Posterior vena cava (tissue), 2 donors: Measurements from ENCODE around the gene AARS1. TPM values are rescaled to one million over a fixed set of nuclear protein-coding genes. Genes with fewer than 3 reads are reported as not detected.
A peak's percentile ranks its signal among the peaks of the same experiment; 100 is the strongest.
"Not testable (repeated sequence)": the region's sequence is repeated elsewhere in the genome, so short reads cannot be mapped to it uniquely, and the experiment has no call there.

Experiments used
- DNase-seq: peaks from one replicate; pipeline ENCODE4 v3.0.0-alpha.2; 2020; ENCODE audit warnings: low spot score
- intact Hi-C, 2 donors: fragments of 100-400 bp; cut with DNase I; formaldehyde crosslinking; loops; one replicate each; pipeline versions ENCODE4 v1.14.1 to v1.14.2; 2022 to 2023
- total RNA-seq, 2 donors: library from RNA; stranded (reverse); fragmentation: NEBNext Ultra II Directional; extraction: Animal tissue kit (Norgen Biotek cat#: 25700); gene quantifications; one replicate each; pipeline ENCODE4 v1.2.1, GENCODE V29; 2021
- donor health status: DM: yes; HTN: yes; CAD: no.
- donor health status: DM: yes; HTN: yes; CAD: no.

Gene AARS1
- total RNA-seq, 2 donors from 2014 or later = 77.2 to 86.3 TPM

DNA sequence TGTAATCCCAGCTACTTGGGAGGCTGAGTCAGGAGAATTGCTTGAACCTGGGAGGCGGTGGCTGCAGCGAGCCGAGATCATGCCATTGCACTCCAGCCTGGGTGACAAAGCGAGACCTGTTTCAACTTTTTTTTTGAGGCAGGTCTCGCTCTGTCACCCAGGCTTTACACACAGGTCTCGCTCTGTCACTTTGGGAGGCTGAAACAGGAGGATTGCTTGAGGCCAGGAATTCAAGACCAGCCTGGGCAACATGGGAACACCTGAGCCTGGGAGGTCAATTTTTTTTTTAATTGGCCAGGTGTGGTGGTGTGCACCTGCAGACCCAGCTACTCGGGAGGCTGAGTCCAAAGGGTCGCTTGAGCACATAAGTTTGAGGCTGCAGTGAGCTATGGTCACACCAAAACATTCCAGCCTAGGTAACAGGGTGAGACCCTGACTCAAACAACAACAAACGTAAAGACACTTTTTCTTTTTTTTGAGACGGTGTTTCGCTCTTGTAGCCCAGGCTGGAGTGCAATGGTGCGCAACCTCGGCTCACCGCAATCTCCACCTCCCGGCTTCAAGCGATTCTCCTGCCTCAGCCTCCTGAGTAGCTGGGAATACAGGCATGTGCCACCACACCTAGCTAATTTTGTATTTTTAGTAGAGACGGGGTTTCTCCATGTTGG lies 1.9 kb downstream of the AARS1 start:
- DNase-seq = not testable (repeated sequence)

DNA sequence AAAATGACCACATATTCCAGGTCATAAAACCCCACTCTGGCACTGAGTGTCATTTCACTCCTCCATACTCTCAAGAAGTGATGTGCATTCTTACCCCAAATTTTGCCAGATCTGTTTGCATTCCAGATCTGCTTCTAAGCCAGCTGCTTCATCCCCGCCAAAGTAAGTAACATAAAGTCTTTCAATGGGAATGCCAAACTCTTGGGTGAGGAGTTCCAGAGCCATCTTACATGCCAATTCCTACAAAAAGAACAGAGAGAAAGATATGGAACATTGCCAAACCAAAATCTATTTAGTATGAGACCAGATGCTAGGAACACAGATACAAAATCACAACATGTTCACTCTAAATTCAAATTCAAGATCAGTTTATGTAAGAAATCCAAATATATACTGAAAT lies 12.9 kb downstream of the AARS1 start:
- intact Hi-C loops = no loop called here
- DNase-seq = no peak

More for the DNA sequence above, 1.9 kb downstream of the AARS1 start:
- intact Hi-C loops = not testable (repeated sequence)

DNA sequence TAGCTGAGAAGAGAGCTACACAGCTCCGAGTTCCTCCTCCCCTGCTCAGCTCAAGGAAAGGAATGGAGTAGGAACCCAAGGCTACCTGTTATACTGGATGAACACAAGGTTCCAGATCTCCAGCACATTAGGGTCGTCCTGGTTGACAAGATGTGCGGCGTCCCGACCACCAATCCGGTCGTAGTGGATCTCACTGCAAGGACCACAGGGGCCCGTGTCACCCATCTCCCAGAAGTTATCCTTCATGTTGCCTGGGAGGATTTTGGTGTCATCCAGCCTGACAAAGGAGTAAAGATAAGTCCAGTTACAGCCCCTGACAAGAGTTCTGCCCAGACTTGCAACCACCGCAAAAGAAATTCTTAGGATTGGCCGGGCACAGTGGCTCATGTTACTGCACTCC lies 17.6 kb downstream of the AARS1 start:
- DNase-seq = no peak
- intact Hi-C loops = no loop called here

DNA sequence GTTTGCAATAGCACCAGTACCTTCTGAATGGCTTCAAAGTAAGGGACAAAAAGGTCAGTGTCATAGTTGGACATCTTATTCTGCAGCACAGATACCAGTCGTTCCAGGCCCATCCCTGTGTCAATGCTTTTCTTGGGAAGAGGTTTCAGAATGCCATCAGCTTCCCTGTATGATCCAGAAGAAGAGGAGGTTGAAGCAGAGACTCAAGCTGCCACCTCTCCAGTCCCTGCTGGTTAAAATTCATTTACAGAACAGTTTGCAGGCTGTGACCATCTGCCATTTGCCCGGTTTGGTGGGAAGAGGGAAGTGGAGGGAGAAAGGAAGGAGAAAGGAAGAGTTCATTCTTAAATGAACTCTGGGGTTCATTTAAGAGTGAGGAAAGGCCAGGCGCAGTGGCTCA lies 19.1 kb downstream of the AARS1 start:
- intact Hi-C loops = no loop called here
- DNase-seq = no peak

DNA sequence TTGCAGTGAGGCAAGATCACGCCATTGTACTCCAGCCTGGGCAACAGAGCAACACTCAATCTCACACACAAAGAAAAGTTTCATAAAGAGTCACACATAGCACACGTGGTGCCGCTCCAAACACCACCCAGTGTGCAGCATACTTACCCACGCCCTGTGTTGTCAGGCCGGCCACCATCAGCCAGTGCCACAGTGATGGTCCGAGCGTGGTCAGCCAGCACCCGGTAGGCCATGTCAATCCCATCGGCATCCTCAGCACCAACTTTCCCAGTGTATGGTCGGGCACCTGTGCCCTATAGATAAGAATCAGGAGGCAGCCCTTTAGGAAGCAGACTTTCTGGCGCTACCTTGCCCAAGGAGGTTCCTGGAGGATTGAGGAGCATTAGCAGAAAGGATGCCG lies 19.8 kb downstream of the AARS1 start:
- intact Hi-C loops = no loop called here
- no peak for DNase-seq

DNA sequence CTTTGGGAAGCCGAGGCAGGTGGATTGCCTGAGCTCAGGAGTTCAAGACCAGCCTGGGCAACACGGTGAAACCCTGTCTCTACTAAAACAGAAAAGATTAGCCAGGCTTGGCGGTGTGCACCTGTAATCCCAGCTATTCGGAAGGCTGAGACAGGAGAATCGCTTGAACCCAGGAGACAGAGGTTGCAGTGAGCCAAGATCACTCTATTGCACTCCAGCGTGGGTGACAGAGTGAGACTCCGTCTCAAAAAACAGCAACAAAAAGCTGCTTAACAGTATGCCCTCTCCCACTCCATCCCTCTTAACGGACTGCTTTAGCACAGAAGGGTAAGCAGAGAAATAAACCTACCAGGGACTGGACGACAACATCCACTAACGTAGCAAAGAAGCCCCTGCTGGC lies 21.4 kb downstream of the AARS1 start:
- DNase-seq, intact Hi-C loops: not testable (repeated sequence)

DNA sequence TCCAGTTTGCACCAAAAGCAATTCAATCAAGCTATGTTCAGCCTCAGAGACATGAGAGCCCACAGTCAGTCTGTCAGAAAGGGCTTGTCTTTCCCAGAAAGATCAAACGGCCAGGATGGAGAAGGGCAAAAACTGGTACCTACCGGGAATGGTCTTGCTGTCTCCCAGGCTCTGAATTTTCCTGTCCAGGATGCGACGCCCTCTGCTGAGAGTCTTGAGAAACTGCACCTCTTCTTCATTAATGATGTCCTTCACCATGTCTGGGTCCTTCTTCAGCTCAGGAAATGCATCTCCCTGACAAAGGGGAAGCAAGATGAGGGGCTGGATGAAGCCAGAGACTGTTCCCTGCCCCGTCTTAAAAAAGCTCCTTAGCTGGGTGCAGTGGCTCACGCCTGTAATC lies 21.8 kb downstream of the AARS1 start:
- intact Hi-C loops = no loop called here
- DNase-seq = no peak

DNA sequence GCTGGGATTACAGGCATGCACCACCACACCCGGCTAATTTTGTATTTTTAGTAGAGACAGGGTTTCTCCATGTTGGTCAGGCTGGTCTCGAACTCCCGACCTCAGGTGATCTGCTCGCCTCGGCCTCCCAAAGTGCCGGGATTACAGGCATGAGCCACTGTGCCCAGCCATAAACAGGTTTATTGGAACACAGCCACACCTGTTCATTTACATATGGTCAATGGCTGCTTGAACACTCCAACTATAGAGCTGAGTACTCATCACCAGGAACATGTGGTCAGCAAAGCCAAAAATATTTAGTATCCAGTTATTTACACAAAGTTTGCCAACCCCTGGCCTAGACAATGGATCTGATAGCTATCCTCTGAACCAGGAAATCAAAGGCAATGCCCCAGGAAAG lies 29.4 kb downstream of the AARS1 start:
- DNase-seq, intact Hi-C loops: not testable (repeated sequence)

DNA sequence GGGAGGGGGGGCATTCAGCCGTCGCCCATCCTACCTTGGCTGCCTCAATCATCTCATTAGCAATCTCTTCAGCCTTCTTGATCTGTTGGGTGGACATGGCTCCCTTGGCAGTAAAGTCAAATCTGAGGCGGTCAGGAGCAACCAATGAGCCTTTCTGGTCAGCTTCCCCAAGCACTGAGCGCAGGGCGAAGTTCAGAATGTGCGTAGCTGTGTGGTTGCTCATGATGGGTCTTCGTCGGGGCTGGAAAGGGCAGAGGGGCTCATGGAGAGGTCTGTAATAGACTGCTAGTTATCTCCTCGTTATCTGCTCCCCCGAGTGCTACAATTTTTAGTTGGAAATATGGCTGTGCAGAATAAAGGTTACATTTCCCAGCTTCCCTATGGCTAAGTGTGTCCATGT lies 30.4 kb downstream of the AARS1 start:
- intact Hi-C loops = no loop called here
- no peak for DNase-seq

DNA sequence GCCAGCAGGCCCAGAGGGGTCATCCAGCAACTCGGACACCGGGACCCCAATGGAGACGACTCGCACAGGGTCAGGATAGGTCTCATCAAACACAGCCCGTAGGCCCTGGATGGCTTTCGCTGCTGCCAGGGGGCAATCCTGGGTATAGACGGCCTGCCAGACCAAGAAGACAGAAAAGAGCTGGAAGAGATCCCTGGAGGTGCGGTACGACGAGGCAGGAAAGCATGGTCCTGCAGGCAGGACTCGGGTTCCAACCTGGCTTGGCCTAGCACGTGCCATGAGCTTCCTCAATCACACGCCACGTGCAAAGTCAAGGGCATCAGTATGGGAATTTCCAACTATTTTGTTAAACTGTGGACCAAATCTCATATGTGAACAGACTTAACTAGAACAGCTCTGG lies 31.2 kb downstream of the AARS1 start:
- intact Hi-C loops = no loop called here
- DNase-seq = no peak

DNA sequence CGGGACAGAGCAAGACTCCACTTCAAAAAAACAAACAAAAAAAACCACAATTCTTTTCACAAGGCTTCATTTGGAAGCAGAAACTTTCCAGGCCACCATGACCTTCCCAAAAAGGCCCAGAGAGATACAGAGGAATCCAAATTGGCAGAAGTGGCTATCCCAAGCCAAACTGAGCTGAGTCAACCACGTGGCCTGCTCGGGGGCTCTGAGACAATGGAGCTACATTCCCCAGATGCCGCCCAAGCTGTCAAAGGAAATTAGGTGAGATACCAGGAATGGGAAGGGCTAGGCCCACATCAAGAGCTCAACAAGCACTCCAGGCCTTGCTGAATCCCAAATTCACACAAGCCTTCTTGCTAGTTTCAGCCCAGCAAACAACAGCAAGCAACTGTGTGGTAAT lies 31.9 kb downstream of the AARS1 start:
- no peak for DNase-seq
- intact Hi-C loops = no loop called here

DNA sequence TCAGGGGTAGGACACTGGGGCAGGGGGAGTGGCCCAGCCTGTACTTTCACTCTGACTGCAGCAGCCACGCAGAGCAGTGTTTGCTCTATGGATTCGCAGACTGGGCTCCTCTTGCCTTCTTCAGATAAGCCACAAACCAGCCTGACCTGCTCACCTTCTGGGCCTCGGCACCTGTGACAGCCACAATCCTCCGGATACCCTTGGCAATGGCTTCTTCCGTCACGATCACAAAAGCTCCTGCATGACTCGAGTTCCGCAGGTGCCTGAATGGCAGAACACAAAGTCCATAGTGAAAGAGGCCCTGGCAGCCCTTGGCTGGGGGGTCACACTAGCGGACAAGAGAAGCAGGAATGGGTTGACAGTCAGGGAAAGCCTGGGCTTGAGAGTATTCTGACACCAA lies 33.7 kb downstream of the AARS1 start:
- DNase-seq = no peak
- intact Hi-C loops = no loop called here

DNA sequence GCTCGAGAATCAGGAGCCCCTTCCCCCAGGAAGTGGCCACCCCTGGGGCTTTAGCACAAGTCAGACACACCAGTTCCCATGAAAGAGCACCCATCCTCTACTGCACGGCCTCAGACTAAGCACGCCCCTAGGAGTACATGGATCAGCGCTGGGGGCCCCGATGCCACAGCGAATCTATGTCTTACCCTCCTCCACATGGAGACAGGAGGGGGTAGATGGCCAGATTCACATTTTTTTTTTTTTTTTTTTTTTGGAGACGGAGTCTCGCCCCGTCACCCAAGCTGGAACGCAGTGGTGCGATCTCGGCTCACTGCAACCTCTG lies 34.4 kb downstream of the AARS1 start:
- DNase-seq = no peak
- intact Hi-C loops = no loop called here

DNA sequence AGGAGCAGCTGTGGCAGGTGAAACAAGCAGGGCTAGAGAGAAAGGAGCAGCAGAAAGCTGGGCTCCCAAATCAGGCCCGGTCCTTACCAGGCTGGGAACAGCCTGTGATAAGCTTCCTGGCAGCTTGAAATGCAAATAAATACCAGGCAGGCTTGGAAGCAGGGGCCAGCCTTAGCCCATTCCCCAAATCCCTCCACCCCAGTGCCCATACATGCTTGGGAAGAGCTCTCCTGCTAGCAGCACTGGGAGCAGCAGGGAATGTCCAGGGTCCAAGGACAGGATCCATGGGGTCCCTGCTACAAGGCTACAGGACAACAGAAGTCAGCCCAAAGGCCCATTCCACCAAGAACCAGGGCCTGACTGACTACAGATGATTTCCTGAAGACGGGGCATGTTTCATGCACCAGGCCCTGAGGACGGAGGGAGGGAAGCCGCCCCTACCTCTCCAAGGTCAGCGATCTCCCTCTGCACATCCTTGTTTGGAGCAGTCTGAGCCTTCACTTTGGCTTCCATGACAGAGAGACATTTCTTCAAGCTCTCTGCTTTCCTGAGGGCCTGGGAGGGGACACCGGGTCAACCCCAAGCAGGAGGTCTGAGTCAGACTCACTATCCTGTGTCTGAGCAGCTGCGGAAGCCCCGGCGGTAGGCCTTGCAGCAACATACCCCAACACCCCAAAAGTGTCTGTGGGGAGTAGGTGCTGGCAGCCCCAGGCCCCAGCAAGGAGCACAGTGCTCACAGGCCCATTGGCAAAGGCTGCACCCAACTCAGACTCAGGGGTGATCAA lies 34.9 kb downstream of the AARS1 start:
- no peak for DNase-seq
- intact Hi-C loops = no loop called here

DNA sequence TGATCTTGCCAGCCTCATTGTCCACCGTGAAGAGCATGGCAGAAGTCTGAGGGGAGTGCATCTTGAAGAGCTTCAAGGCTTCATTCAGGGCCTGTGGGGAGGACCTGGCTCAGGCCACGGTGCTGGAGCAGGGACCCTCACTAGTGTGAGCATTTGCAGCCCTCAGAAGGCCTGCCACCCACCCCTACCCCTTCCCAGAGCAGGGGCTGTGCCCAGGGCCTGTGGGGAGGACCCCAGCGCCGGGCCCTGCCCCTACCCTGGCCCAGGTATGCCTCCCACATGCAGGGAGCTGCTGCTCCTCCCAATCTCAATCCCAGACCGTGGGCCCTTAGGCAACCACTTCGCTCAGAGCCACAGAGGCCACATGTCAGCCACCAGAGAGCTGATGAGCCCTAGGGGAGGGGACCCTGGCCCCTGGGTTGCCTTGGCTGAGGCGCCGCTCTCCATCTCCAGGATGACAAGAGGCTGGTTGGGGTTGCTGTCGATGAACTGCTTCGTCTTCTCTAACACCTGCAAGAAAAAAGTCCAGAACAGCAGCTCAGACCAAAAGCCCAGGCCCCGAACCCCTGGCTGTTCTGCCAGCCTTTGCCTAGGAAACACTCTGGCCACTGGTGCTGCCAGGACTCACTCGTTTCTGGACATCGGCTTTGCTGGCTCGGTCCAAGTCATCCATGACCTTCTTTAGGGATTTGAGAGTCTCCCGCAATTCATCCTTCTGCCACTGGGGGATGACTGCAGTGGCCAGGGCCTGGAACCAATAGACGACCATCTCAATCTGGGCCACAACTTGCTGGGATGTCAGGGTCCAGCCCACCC lies 35.8 kb downstream of the AARS1 start:
- DNase-seq = no peak
- intact Hi-C loops = no loop called here

DNA sequence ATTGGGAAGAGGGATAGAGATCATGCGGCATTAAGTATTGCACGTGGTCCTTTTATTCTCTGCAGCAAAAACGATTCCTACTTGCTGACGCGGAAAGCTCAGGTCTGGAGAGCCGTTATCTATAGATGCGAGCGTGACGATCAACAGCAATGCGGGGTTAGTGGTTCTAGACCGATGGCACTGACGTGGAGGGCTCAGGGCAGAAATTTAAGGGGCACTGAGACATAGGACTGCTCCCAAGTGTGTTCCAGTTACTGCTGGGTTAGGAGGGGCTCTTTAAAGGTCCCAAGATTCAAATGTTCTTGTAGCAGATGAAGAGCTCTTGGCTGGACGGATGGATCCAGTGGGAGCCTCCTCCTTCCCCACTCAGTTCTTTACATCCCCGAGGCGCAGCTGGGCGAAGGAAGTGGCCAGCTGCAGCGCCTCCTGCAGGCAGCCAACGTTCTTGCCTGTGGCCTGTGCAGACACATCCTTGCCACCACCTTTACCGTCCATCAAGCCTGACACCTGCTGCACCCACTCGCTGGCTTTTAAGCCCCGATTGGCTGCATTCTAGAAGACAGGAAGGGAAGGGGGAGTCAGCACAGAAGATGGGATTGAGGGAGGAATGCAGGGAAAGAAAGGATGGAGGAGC lies 36.8 kb downstream of the AARS1 start:
- DNase-seq = no peak
- intact Hi-C loops = no loop called here

DNA sequence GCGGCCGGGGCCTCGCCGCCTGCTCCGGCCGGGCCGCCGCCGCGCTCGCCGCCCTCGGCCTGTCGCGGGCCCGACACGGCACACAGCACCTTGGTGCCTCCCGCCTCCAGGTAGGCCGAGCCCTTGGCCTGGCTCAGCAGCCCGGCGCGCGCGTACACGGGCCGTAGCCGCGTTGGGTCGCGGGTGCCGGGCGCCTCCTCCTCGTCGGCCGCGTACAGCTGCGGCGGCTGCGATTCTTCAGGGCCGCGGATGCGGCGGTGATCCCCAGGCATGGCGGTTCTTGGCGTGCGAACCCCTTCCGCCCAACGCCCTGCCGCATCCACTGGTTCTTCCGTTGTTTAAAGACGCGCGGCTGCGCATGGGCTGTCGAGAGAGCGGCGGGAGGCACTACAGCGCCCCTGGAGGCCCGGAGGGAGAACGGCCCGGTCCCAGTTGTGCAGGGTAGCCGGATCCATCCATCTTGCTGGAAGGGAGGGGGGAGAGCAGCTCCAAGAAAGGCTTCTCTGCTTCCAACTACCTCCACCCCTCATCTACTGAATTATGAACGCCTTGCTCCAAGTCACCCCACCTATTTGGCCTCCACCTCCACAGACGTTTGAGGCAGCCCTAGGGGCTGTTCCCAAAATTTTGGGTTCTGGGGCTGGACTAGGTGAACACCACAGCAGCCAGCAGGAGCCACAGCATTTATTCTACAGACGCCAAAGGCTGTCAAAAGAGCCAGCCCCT lies 37.5 kb downstream of the AARS1 start, which contains the start of gene EXOSC6:
TSS of gene EXOSC6 (minus strand) at position 312 of the 726 bp plus-strand sequence. CDS start at position 272, 40 bp downstream.
- intact Hi-C loops = no loop called here
- peak; percentile 98 for DNase-seq

DNA sequence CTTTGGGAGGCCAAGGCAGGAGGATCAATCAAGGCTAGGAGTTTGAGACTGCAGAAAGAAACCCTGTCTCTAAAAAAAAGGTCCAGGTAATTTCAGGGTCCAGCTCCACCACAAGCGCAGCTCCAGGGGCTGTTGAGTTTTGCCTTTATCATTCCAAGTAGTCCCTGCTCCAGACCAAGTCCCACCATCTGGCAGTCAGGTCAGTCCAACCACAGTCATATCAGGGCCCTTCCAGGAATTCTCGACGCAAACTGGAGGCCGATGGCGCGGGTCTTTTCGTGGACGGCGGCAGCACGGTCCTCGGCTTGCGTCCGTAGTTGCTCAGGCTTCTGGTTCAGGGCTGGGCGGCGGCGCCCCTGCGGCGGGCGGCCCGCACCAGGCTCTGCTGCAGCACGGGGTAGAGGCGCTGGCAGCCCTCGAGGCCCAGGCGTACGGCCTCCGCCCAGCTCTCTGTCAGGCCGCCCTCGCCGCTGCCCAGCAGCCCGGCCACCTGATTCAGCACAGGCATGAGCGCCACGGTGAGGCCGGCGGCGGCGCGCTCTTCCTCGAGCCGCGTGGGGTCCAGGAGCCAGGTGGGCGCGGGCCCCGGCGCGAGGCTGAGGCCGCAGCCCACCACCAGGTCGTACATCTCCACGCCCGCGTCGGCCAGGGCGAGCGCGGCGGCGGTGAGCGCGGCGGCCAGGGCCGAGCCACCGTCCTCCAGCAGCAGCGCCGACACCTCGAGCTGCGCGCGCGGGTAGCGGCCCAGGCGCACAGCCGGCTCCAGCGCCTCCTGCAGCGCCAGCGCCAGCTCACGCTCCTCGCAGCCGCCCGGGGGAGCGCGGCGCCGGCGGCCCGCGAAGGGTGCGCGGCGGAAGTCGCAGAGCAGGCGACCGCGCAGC lies 38.3 kb downstream of the AARS1 start:
- intact Hi-C loops = no loop called here
- no peak for DNase-seq
